HG02884 (cell line): ENCODE measurements around the gene BARX1.

Source experiments
- ATAC-seq: cut with Tn5 transposase; IDR thresholded peaks from one replicate; pipeline ENCODE4 v1.9.1; 2021; ENCODE audit warnings: mild to moderate bottlenecking, moderate library complexity; ENCODE audit not compliant: unreplicated experiment

Gene BARX1

DNA sequence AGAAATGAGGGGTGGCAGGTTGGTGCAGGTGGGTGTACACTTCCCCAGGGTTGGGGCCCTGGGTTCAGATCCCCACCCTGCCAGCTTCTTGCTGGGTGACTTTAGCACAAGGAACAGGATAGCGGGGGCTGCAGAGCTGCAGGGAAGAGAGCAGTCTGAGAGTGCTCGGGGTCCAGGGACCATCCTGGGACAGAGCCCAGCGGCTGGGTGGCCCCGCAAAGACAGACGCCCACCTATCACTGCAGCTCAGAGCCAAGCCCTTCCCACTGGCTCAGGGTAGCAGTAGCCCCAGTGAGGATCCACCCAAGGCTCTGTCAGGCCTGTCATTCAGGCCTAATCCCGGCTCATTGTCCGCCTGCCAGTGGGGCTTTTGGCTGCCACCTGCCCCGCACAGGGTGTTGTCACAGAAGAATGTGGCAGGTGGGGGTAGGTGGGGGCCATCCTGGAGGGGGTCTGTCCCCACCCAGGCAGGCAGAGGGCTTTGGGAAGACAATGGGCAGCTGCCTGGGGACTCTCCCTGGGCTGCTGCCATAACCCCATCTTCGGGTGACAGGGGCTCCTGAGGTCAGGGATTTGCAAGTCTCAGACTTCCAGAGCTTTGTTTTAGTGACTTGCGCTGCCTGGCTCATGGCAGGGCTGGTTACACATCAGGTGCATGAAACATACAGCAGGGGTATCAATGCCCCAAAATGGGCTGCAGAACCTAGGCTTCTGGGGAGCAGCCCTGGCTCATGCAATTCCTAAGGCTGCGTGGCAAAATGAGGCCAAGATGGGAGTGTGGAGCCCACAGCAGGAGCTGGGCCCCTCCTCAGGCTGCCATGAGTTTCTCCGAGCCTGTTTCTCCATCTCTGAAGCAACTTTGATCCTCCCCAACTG, 52.1 kb downstream of the BARX1 start:
- no peak for ATAC-seq

- no peak for ATAC-seq
Observed at GRCh38 chr9:93902051-93902779, 52.9 kb downstream of the BARX1 start.
